Endothelial cell of umbilical vein (primary cell): ENCODE results near the gene ASIC1. TPM values are rescaled to one million over a fixed set of nuclear protein-coding genes. Genes with fewer than 3 reads are reported as not detected.

ENCODE experiments used
- BruUV-seq: library from RNA; stranded (reverse); fragments of 400-500 nt; replicated peaks from 2 replicates; lab custom pipeline; 2021; lab: Mats Ljungman, UMichigan
- CTCF ChIA-PET: fragments of 300-600, 350-600 bp; sonication (Branson Sonifier 250); formaldehyde crosslinking; loops from one replicate; lab custom pipeline; 2021; ENCODE audit warnings: antibody characterized with exemption, inconsistent platforms; lab: Charles Lee
- POLR2A ChIA-PET: fragments of 300-600, 350-600 bp; sonication (Branson Sonifier 250); formaldehyde crosslinking; loops from one replicate; lab custom pipeline; 2021; ENCODE audit warnings: antibody characterized with exemption, inconsistent platforms; lab: Charles Lee
- DNase-seq: peaks from one replicate; pipeline ENCODE4 v3.0.0-alpha.2; 2011; ENCODE audit warnings: low read depth, low spot score
- FAIRE-seq: peaks from 2 replicates; lab custom pipeline; 2011; peaks lifted over from hg19 to GRCh38; lab: Jason Lieb, UNC
- H2AFZ ChIP-seq: 2 replicates; pipeline ENCODE4 v1.6.0; 2012; ENCODE audit warnings: low read depth, low read length, control low read depth, inconsistent platforms
- H3K27ac ChIP-seq: 2 replicates; pipeline ENCODE4 v1.5.1; 2011; ENCODE audit warnings: low read depth, mild to moderate bottlenecking, control low read depth, low read length, moderate library complexity; ENCODE audit not compliant: insufficient read depth
- H3K27me3 ChIP-seq, 2 experiments: 2 replicates each; pipeline versions ENCODE4 v1.6.0 to v1.6.1; 2011; ENCODE audit warnings: low read length in 2 of 2, mixed read lengths in 1 of 2; ENCODE audit not compliant: control insufficient read depth in 2 of 2, insufficient read depth in 2 of 2
- H3K36me3 ChIP-seq, 2 experiments: 2 replicates in 1 of 2; 3 replicates in 1 of 2; pipeline ENCODE4 v1.5.1; 2011; ENCODE audit warnings: low read length in 2 of 2, mild to moderate bottlenecking in 1 of 2, moderate library complexity in 1 of 2; ENCODE audit not compliant: control insufficient read depth in 2 of 2, insufficient read depth in 2 of 2; ENCODE audit errors: extremely low read depth in 1 of 2
- H3K4me1 ChIP-seq: 3 replicates; pipeline ENCODE4 v1.5.1; 2011; ENCODE audit warnings: mild to moderate bottlenecking, low read length; ENCODE audit not compliant: control insufficient read depth, insufficient read depth; ENCODE audit errors: extremely low read depth
- H3K4me2 ChIP-seq: 2 replicates; pipeline ENCODE4 v1.6.1; 2011; ENCODE audit warnings: low read length, control low read depth, mixed read lengths; ENCODE audit not compliant: insufficient read depth
- H3K4me3 ChIP-seq, 3 experiments: fragments of 200-600 bp in 1 of 3; sonication (generic), shearing (Covaris generic) in 1 of 3; replicated peaks in 1 of 3; 2 replicates each; pipeline ENCODE4 v1.5.1; 2011 to 2016; ENCODE audit warnings: control low read depth in 3 of 3, low read length in 3 of 3, mild to moderate bottlenecking in 2 of 3, inconsistent platforms in 1 of 3, low read depth in 1 of 3, moderate library complexity in 1 of 3; ENCODE audit not compliant: insufficient read depth in 1 of 3
- H3K79me2 ChIP-seq: 2 replicates; pipeline ENCODE4 v1.6.0; 2012; ENCODE audit warnings: low read length, inconsistent platforms; ENCODE audit not compliant: control insufficient read depth, insufficient read depth
- H3K9ac ChIP-seq: replicated peaks from 2 replicates; pipeline ENCODE3; 2011; ENCODE audit warnings: low read length, control low read depth; ENCODE audit not compliant: insufficient read depth; ENCODE audit errors: extremely low read depth
- H3K9me1 ChIP-seq: replicated peaks from 3 replicates; pipeline ENCODE4 v1.6.0; 2011; ENCODE audit warnings: mild to moderate bottlenecking, low read length; ENCODE audit not compliant: control insufficient read depth, insufficient read depth; ENCODE audit errors: extremely low read depth
- H3K9me3 ChIP-seq: replicated peaks from 2 replicates; pipeline ENCODE4 v1.5.1; 2012; ENCODE audit warnings: low read length, inconsistent platforms; ENCODE audit not compliant: control insufficient read depth, insufficient read depth
- H4K20me1 ChIP-seq: replicated peaks from 2 replicates; pipeline ENCODE3; 2011; ENCODE audit warnings: mild to moderate bottlenecking, low read length; ENCODE audit not compliant: control insufficient read depth, insufficient read depth; ENCODE audit errors: extremely low read depth
- CTCF ChIP-seq, 2 donors: IDR thresholded peaks; 1 replicate in 1 of 2; 2 replicates in 1 of 2; pipeline ENCODE4 v1.5.1; 2011; ENCODE audit warnings: low read length in 2 of 2, mild to moderate bottlenecking in 2 of 2, moderate library complexity in 2 of 2, control low read depth in 1 of 2, inconsistent platforms in 1 of 2, low read depth in 1 of 2; ENCODE audit not compliant: insufficient read depth in 1 of 2; ENCODE audit errors: extremely low read depth in 1 of 2
- EZH2 ChIP-seq: IDR thresholded peaks from 2 replicates; pipeline ENCODE4 v1.6.1; 2012; ENCODE audit warnings: borderline replicate concordance, low read depth, mild to moderate bottlenecking, moderate library complexity, low read length, inconsistent platforms; ENCODE audit not compliant: severe bottlenecking
- FOS ChIP-seq: IDR thresholded peaks from 2 replicates; pipeline ENCODE4 v1.6.1; 2011; ENCODE audit warnings: mild to moderate bottlenecking, low read length, moderate library complexity, borderline replicate concordance; ENCODE audit not compliant: insufficient read depth
- GATA2 ChIP-seq: IDR thresholded peaks from 2 replicates; pipeline ENCODE4 v1.7.0; 2011; ENCODE audit warnings: low read depth, mild to moderate bottlenecking, moderate library complexity, mixed read lengths, low read length; ENCODE audit not compliant: insufficient read length, insufficient read depth
- JUN ChIP-seq: IDR thresholded peaks from 2 replicates; pipeline ENCODE4 v1.6.1; 2011; ENCODE audit warnings: borderline replicate concordance, low read depth; ENCODE audit not compliant: insufficient read length, insufficient read depth
- MYC ChIP-seq: IDR thresholded peaks from one replicate; pipeline ENCODE4 v1.6.1; 2011; ENCODE audit warnings: mild to moderate bottlenecking, low read depth, low read length
- POLR2A ChIP-seq: IDR thresholded peaks from 2 replicates; pipeline ENCODE4 v1.6.1; 2012; ENCODE audit warnings: low read depth, mild to moderate bottlenecking, control low read depth, low read length
- POLR2AphosphoS5 ChIP-seq: IDR thresholded peaks from 2 replicates; pipeline ENCODE4 v1.6.1; 2012; ENCODE audit warnings: low read depth, mild to moderate bottlenecking, control low read depth, low read length, moderate library complexity; ENCODE audit not compliant: insufficient read depth
- dilution Hi-C: fragments of 300-500 bp; cut with MboI; formaldehyde crosslinking; loops from one replicate; pipeline ENCODE4 v1.15.0; 2019; ENCODE audit warnings: low sequenced_read_pairs; ENCODE audit not compliant: extremely low pct_ligation_motif_present
- intact Hi-C: fragments of 100-400 bp; cut with micrococcal nuclease; formaldehyde crosslinking; loops from one replicate; pipeline ENCODE4 v1.10.0; 2022
- polyA plus RNA-seq, 4 experiments: library from polyadenylated mRNA; depleted of rRNA in 3 of 4; stranded (reverse) in 3 of 4; unstranded in 1 of 4; fragments of >200 nt; gene quantifications; 2 replicates each; pipeline versions ENCODE4 v1.2.1 to v1.2.3, GENCODE V29; 2011 to 2012; ENCODE audit warnings: missing spikeins in 1 of 4
- total RNA-seq: library from RNA; stranded (reverse); gene quantifications from 2 replicates; pipeline ENCODE4 v1.2.3, GENCODE V29; 2021
- TF ChIP-seq, protein P1 (sequence below): IDR thresholded peaks from 2 replicates; pipeline ENCODE4 v1.6.1; 2011; ENCODE audit not compliant: insufficient read depth, insufficient read length

Gene ASIC1
- total and polyA plus RNA-seq, 2 donors (not counting 3 experiments of a cell fraction or from before 2014, with no cell fraction given): 0.53 to 0.66 TPM

GRCh38 chr12:50089730-50090129, 32.3 kb downstream of the ASIC1 start:
- Histone ChIP-seq H3K9me3 (no peaks in the 10 kb centered on the region), H4K20me1 (no peaks in the 10 kb centered on the region), H2AFZ (no peak overlapping the region), H3K4me3 (no peak overlapping the region), H3K4me1 (peaks cover 29% of the 10 kb centered on the region), H3K27me3 (no peaks in the 10 kb centered on the region), H3K9ac (no peak overlapping the region), H3K4me2 (no peak overlapping the region), H3K36me3 (peaks cover 35 to 39% of the 10 kb centered on the region in 2 experiments), H3K79me2 (peaks cover 14% of the 10 kb centered on the region), H3K9me1 (no peaks in the 10 kb centered on the region), H3K27ac (no peak overlapping the region)
- dilution Hi-C loops: no loop called here
- ChIA-PET POLR2A (interaction anchor here (0.6 kb wide), 1 partner anchor 11 kb away, joined by 5 read pairs; no protein-coding TSS in a partner anchor), CTCF (interaction anchor here (0.6 to 1.1 kb wide), 5 partner anchors 12 to 225 kb away, joined by 3 to 4 read pairs (median 3); partner anchors contain the start of gene COX14)
- DNase-seq (no peak), FAIRE-seq (no peak)
- intact Hi-C loops: no loop called here
- BruUV-seq: no TSS peak
- TF ChIP-seq JUN (no peak), GATA2 (no peak), FOS (no peak), CTCF (IDR thresholded peaks at IDR 0.05; ENCODE audit: extremely low read depth in 1 of 2, insufficient read depth in 1 of 2, low read depth in 1 of 2, low read length in 2 of 2) (no peak), MYC (no peak), EZH2 (no peak), POLR2AphosphoS5 (no peak), POLR2A (no peak)
- TF ChIP-seq, protein P1, sequence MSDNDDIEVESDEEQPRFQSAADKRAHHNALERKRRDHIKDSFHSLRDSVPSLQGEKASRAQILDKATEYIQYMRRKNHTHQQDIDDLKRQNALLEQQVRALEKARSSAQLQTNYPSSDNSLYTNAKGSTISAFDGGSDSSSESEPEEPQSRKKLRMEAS: no peak
